ENCODE data around the gene TRPC6. TPM values are rescaled to one million over a fixed set of nuclear protein-coding genes. Genes with fewer than 3 reads are reported as not detected.

TRPC6 gene
- total and polyA plus RNA-seq, 9 of the 15 experiments (the other 6 are each of a cell fraction or from before 2014, with no cell fraction given), result not detected

- Histone ChIP-seq H3K4me2 (ENCODE audit: insufficient read depth, low read length) (no peak overlapping the region), H3K27me3 (ENCODE audit: control insufficient read depth in 2 of 2, insufficient read depth in 2 of 2, low read length in 2 of 2) (no peaks in the 10 kb centered on the region), H3K36me3 (ENCODE audit: control insufficient read depth, insufficient read depth, low read length) (no peaks in the 10 kb centered on the region), H3K9ac (ENCODE audit: insufficient read depth in 1 of 2, low read depth in 2 of 2, low read length in 2 of 2) (no peak overlapping the region), H3K9me3 (replicated peaks; ENCODE audit: control insufficient read depth, insufficient read depth, low read depth, low read length) (no peaks in the 10 kb centered on the region), H2AFZ (ENCODE audit: low read depth, low read length) (no peak overlapping the region), H4K20me1 (replicated peaks; ENCODE audit: control insufficient read depth, insufficient read depth, low read length) (no peaks in the 10 kb centered on the region), H3K27ac (ENCODE audit: extremely low read depth, low read depth, low read length) (no peak overlapping the region), H3K9me1 (ENCODE audit: control insufficient read depth, insufficient read depth, low read length) (no peaks in the 10 kb centered on the region), H3K4me1 (replicated peaks in 1 of 2; ENCODE audit: control insufficient read depth in 2 of 2, insufficient read depth in 2 of 2, low read length in 2 of 2) (no peaks in the 10 kb centered on the region), H3K4me3 (no peak overlapping the region), H3K79me2 (ENCODE audit: control insufficient read depth, insufficient read depth, low read length) (no peaks in the 10 kb centered on the region)
- ATAC-seq (no peak), DNase-seq (ENCODE audit: extremely low read depth in 1 of 4, low spot score in 3 of 4) (no peak), FAIRE-seq (no peak)
- POLR2A ChIA-PET, result no interaction called here
- intact Hi-C loops (cut with micrococcal nuclease) (no loop called here), in situ Hi-C loops (cut with MboI) (no loop called here)
- no TSS peak for BruUV-seq (replicated peaks)
- CTCF ChIA-PET (ENCODE audit: low intra/inter-chr PET ratio), result no interaction called here
- WGBS (ENCODE audit: insufficient coverage, low coverage, missing lambda C conversion rate), result 0% methylated on average over 5 of the region's 5 CpGs
- TF ChIP-seq NUFIP1 (IDR thresholded peaks at IDR 0.05; ENCODE audit: partially characterized antibody), result no peak
- no peak for TF ChIP-seq ILK (tag; IDR thresholded peaks at IDR 0.05; ENCODE audit: borderline replicate concordance, low read depth)
- no peak for TF ChIP-seq MXD1 (CRISPR knock-in tag; IDR thresholded peaks at IDR 0.05; ENCODE audit: borderline replicate concordance, poor library complexity, severe bottlenecking)
- TF ChIP-seq BHLHE40 (IDR thresholded peaks at IDR 0.05; ENCODE audit: low read length), result no peak
- no peak for TF ChIP-seq PRDM10 (IDR thresholded peaks at IDR 0.05; ENCODE audit: partially characterized antibody)
- no peak for TF ChIP-seq PRPF4 (IDR thresholded peaks at IDR 0.05; ENCODE audit: insufficient read depth, low read depth, low read length, poor library complexity, severe bottlenecking)
- TF ChIP-seq ZNF277 (CRISPR knock-in tag; IDR thresholded peaks at IDR 0.05; ENCODE audit: borderline replicate concordance), result no peak
Measured at GRCh38 chr11:101586965-101587364, 3.2 kb upstream of the TRPC6 start.

Data from K562 (cell line).